Stimulated activated CD4-positive, alpha-beta T cell treated with anti-CD3 and anti-CD28 coated beads, TNF-alpha, amount 100 ng/mL, for 1 hour (primary cell): ENCODE results near the gene LDLRAP1.

ENCODE experiments used
- DNase-seq, 3 donors: peaks; one replicate each; pipeline ENCODE4 v3.0.0-alpha.2; 2020; ENCODE audit warnings: low read depth in 3 of 3, low spot score in 1 of 3

The LDLRAP1 gene

DNA sequence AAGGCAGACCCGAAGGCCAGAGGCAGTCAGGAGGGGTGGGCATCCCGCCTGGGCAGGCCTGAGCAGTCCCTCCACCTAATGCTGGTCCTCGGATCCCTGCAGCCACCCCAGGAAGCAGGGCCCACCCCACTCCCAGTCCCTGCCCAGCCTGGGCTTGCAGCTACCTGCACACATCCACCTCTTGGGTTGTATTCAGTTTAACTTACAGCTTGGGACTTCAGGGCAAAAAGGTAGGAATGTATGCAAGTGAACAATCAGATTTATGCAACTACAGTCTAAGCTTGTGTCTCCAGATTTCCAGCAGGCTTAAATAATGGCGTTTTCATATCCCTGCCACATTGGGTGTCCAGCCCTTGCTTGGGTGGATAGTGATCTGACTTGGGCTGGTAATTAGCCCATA, 17.4 kb downstream of the LDLRAP1 start:
- no peak for DNase-seq

DNA sequence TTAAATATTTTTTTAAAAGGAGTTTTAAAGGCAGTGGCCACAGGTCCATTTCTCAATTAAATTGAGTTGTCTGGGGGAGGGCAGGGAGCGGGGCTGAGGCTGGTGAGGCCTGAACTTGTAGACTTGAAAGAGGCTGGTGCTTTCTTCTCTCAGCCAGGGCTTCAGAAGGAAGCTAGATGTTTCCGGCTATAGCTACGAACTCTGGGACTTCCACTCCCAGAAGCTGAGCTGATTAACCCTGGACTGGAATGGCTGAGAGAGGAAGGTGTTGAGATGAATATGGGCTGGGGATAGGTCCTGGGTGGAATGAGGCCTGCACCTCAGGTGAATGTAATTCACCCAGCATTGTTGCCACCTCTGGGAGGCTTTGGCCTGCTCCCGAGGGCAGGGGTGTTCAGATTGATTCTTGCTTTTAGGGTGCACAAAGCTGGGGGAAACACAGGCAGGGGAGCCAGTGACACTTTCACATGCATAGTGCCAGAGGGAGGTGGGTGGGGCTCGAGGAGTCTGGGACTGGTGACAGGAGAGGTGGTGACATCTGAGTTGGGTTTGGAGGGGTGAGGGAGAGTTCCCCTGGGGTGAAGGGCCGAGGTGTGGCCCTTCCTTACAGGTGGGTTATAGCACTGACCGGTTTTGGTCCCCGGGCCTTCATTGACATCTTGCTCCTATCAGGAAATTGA, 18.2 kb downstream of the LDLRAP1 start:
- no peak for DNase-seq

DNA sequence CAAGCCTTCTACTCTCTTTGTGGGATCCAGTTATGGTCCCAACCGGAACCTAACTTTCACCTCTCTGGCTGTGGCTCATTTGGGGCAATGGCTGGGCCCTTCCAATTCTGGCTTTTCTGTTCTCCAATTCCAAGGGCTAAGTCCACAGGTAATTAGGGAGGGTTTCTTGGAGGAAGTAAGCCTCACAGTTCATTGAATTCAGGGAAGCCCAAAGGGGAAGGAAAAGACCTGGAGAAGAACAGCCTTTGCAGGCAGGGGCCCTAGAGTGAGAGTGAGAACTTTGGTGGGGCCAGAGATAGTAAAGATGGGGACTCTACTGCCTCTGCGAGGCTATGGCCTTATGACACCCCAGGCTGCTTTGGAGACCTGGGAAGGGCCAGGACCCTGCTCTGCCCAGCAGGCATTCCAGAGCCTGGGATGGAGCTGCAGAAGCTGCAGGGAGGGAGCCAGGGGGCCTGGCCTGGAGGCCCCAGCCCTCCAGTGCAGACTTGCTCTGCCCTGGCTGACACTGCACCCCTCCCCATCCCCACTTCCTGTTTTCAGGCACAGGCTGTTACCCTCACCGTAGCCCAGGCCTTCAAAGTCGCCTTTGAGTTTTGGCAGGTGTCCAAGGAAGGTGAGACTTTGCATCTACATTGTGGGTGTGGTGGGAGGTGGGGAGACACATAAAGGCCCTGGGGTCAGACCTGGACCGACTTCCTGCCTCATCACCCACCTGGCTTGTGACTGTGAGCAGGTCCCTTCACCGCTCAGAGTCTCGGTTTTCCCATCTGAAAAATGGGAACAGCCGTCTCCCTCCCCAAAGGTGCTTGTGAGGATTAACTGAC, 18.9 kb downstream of the LDLRAP1 start:
- peak in 2 of 3 donors; percentile 72 to 79 for DNase-seq

DNA sequence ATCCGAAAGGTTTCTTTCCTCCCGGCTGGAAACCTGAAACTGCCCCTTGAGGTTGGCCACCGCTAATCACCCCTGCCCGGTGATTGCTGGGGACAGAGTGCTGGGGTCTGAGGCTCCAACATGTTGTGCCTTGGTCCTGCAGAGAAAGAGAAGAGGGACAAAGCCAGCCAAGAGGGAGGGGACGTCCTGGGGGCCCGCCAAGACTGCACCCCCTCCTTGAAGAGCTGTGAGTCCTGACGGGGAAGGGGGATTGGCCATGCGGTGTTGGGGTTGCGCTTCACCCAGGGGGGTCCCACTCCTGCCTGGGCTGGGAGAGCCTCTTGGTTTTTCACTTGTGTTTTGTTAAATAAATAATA, 19.5 kb downstream of the LDLRAP1 start:
- DNase-seq, result no peak

DNA sequence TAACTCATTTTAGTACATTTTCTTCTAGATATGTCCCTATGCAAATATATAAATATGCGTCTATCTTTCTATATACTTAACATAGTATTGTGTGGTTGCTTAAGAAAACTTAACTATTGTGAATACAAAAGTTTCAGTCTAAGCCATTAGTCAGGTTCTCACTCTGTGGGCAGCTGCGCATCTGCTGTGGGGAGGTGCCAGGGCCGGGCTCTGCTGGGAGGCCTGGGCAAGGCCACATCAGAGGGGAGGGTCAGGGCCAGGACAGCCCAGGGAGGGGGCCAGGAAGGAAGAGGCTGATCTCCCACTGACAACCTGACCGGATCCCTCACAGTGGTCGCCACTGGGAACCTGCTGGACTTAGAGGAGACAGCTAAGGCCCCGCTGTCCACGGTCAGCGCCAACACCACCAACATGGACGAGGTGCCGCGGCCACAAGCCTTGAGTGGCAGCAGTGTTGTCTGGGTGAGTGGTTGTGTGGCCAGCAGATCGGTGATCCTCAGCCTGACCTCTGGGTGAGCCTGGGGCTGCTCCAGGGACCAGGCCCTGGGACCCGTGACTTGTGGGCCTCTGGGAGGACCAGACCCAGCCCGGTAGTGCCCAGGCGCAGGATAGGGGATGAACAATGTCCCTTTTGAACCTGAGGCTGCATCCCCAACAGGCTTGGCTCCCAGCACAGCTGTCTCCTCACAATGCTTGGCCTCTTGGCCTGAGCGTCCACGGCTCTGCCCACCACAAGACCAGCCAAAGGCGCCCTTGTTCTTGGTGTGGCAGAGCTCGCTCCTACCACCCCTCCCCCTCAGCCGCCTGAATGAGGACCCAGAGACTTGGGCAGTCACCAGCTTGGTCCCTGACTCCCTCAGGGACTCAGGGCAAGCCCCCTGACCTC, 20.2 kb downstream of the LDLRAP1 start:
- DNase-seq, result no peak

DNA sequence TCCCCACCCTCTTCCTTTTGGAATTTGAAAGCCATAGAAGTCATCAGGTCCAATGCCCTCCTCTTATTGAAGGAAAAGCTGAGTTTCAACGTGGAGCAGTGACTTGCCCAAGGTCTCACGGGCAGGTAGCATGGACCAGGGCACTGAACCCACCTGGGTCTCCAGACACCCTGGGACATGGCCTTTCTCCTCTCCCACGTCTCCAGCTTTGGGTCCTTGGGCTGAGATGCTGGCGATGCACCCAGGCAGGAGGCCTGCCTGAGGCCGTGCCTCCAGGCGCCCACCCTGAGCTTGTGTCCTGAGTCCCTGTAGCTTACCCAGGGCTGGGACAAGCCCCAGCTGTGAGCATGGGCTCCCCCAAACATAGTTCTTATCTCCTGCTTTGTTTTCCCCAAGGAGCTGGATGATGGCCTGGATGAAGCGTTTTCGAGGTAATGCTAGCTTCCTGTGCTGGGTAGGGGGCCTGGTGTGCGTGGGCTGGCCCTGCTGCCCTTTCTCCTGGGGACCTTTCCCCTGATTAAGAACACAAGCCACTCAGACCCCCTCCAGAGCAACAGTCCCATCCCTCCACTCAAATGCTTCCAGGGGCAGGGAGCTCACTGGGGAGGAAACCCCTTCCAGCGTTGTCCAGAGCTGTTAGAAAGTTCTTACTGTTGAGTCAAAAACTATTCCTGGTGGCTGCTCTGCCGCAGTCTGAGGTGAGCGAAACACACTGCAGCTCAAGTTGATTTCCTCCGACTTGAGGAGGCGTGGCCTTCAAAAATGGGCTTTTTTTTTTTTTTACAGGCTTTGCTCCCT, 21.6 kb downstream of the LDLRAP1 start:
- no peak for DNase-seq

DNA sequence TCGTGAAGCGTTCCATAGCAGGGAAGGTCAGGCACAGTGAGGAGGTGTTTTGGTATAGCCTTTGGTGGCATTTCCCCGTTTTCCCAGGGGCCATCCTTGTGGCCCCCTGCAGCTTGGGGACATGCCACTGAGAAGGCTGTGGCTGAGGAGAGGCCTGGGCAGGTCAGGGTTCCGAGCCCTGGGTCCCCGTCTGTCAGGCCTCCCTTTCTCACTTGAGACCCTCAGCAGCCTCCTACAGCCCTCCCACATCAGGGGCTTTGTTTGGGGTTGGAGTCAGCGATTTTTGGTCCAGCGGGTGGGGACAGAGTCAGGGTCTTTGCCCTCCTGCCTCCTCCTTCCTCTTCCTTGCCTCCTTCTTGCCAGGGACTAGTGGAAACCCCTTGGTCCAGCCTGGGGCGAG, 22.2 kb downstream of the LDLRAP1 start:
- DNase-seq, result no peak

DNA sequence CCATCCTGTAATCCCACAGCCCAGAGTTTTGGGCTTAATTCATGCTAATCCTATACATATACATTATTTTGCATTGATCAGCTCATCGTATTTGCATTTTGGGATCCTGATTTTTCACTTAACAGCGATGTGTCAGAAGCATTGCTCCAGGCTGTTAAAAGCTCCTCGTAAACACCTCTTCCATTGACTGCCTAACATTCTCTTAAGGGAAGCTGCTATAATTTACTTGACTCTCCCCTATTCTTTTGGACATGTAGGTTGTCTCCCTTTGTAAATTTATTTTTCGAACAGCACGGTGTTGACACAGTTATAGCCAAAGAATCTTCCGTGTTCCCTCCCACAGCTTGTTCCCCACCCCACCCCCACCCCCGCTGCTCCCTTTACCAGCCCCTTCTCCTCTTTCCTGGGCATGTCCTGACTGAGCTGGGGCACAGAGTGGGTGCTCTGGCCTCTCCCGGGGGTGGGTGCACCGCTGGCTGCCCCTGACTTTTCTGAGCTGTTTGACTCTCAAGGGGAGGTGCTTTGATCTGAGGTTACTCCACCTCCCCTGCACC, 22.8 kb downstream of the LDLRAP1 start:
- DNase-seq, result no peak

DNA sequence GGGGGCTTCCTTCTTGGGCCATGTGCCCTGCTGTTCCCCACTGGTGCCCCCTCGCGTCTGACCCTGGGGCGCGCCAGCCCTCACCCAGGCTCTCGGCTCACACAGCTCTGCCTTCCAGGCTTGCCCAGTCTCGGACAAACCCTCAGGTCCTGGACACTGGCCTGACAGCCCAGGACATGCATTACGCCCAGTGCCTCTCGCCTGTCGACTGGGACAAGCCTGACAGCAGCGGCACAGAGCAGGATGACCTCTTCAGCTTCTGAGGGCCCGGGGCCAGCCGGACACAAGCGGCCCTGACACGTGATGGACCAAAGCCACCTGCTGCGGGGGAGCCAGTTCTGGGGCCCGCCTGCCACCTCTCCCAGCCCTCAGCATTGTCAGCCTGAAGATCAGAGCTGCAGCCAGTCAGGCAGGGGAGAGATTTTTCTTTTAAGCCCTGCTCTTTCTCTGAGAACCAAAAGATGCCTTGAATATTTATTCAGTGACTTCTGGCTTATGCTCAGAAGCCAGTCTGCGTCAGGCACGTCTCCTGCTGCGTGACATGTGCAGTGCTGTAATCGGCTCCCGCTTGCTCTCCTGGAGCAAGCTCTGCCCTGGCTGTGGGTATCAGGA, 23.4 kb downstream of the LDLRAP1 start:
- peak in 1 of 3 donors; percentile 33 for DNase-seq

DNA sequence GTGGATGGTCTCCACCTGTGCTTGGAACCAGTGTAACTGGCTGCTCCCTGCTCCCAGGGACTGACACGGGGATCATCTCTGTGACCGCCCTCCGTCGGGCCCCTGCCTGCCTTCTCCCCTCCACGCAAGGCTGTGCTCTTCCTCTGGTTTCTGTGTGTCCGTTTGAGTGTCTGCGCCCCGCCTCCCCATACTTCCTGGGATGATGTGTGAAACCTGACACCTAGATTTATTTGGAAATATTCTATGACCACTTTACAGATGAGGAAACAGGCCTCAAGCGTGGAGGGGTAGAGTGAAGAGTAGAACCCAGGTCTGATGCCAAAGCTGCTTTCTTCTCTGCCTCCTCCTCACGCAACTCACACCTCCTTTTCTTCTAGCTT, 24.3 kb downstream of the LDLRAP1 start:
- no peak for DNase-seq

DNA sequence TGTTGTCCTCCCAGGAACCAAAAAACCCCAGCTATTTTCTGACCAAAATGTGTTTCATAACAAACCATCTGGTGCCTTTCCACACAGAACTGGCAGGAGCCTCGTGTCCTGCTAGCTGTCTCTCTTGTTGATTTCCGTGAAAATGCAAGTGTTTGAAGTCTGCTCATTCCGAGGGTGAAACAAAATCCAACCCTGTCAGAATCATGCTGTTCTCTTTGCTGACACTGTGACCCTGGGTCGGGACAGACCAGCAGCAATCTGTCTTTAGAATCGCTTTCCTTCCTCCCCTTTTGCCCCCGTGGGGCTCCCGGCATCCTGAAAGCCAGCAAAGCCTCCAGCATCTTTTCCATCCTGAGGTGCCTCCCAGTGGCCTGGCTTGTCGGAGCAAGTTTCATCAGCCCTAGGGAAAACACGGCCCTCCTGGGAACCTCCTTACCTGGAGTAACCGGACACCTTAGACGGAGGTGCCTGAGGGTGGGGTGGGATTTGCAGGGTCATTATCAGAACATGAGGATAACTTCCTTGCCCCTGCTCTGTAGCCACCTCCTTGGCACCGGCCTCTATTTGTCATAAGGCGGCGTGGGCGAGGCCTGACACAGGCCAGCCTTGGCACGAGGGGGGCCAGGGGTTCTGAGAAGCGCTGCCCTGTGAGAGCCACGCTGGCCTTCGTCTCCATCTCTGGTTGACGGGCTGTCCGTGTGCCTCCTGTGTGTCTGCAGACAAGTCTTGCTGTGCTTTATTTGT, 24.9 kb downstream of the LDLRAP1 start:
- DNase-seq, result no peak

DNA sequence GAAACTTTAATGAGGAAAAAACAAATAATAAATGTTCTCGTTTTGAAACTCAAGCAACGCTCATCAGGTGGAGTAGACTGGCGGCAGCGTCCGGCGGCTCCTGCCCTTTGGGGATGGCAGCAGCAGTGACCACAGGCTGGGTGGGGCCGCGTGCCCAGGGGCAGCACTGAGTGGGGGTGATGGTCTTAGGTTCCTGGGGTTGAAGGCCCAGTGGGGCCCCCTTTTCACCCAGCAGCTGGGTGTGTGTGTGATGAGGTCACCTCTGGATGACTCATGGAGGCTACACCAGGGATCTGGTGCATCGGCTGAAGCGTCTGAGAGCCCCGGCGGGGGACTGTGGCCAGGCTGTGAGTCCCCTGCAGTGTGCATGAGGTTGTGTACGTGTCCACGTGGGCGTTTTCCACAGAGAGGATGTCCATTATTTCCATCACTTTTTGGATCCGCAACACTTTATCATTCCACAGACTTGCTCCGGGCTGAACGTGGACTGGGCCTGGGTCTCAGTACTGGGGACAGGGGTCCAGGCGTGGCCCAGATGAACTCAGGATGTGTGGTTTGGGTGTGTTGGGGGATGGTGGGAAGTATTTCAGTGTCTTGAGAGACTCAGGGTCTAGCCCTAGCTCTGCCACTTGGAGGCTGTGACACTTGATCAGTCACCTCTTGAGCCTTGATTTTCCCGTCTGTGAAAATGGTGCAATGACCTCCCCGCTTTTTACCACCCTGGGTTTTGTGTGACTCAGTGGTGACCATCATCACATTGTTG, 25.6 kb downstream of the LDLRAP1 start:
- DNase-seq, result no peak

DNA sequence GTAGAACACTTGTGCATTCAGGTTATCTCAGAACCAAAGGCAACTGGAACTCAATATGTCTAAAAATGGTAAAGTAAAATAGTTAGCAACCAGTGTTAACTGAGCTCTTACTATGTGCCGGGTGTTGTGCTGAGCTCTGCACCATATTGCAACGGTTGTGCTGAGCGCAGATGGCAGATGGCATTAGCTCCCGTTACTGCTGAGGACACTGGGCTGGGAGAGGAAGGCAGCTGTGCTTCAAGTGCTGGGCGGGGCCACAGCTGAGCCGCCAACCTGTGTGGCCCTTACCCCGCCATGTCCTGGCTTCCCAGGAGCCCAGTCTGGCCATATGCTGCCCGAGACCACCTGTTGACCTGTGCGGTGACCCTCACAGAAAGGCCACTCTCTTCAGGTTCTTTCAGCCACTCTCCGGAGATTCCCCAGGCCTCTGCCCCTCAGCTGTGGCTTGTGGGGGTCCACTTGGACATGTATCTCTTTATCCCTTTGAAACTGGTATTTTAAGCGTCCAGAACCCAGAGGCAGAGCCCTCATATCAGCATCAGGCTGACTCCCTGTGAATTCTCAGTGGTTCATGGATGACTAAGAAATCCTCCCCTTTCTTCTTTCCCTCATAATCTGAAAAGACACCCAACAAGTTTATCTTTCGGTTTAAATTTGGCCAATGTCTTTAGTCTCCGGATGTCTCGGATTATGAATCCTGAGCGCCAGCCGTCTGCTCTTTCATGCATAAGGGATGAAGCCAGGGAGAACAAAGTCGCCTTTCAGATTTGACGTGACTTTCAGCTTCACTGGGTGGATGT, 26.4 kb downstream of the LDLRAP1 start:
- DNase-seq, result no peak

DNA sequence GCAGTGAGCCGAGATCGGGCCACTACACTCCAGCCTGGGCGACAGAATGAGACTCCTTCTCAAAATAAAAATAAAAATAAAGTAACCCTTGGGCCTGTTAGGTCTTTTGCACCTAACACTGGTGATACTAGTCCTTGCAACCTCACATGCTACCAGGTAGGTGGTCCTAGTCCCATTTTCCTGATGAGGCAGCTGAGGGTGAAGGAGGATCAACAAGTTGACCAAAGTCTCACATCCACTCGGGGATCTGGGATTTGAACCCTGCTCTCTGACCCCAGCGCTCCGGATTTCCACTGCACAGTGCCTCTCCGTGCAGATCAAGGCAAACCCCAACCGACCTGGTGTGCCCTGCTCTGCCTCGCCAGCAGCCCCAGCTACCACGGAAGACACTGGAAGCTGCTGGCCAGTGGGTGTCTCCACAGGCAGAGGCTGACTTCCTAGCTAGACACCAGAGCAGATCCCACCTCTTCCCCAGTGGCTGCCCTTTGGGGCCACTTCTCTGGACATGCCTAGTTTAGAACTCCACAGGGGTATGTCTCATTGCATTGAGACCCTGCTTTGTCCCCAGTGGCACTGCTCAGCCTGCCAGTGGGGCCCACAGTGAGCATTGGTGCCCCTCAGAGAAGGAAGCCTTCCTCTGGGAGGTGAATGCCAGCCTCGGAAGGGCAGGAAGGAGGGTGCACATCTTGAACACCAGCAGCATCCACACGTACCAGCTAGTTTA, 27.6 kb downstream of the LDLRAP1 start:
- no peak for DNase-seq

DNA sequence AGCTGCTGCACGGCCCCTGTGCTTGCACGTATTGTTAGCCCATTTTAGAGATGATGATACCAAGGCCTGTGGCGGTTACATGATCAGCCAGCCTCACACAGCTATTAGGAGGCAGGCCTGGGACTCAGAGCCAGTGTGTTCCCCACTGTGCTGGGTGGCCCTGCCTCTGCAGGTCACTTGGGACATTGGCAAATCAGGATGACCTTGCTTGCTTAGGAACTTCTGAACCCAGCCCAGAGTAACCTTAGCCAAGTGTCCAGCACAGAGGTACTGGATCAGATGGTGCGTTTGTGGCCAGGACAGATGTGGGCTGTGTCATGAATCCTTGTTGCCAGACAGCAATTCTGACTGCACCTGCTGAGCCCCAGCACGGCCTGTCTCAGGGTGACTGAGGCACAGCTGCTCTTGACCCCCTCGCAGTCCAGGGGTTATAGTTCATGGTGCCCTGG, 28.1 kb downstream of the LDLRAP1 start:
- DNase-seq, result no peak

DNA sequence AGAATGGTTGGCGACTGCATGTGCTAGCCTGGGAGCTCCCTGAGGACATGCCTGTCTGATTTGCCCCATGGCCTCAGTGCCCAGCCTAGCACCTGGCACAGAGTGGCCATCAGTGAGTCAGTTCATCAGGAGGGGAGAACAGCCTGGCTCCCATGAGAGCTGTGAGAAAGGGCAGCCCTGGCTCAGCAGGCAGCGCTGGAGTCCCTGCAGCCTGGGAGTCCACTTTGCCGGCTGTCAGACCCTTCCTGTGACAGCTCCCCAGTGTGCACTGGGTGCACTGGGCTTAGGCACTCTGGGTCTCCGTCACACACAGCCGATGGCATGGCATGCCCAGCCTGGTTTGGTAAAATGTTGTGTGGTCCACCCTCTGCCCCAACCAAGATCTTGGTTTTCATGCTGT, 28.7 kb downstream of the LDLRAP1 start:
- no peak for DNase-seq
